Pons (tissue), 1 donor: Measurements from ENCODE around the gene DIO3.

Experiments
- DNase-seq: peaks from one replicate; pipeline ENCODE4 v3.0.0-alpha.2; 2016; ENCODE audit warnings: low spot score

Gene DIO3

GRCh38 chr14:101583006-101583714, 21.9 kb downstream of the DIO3 start:
- no peak for DNase-seq

GRCh38 chr14:101583715-101584054, 22.4 kb downstream of the DIO3 start:
- no peak for DNase-seq

GRCh38 chr14:101584055-101584859, 23.0 kb downstream of the DIO3 start:
- DNase-seq, result no peak

- DNase-seq, result no peak
These were observed 23.9 kb downstream of the DIO3 start for GRCh38 chr14:101585211-101585610.

- DNase-seq, result no peak
These were observed 25.5 kb downstream of the DIO3 start for GRCh38 chr14:101586531-101587430.

DNA sequence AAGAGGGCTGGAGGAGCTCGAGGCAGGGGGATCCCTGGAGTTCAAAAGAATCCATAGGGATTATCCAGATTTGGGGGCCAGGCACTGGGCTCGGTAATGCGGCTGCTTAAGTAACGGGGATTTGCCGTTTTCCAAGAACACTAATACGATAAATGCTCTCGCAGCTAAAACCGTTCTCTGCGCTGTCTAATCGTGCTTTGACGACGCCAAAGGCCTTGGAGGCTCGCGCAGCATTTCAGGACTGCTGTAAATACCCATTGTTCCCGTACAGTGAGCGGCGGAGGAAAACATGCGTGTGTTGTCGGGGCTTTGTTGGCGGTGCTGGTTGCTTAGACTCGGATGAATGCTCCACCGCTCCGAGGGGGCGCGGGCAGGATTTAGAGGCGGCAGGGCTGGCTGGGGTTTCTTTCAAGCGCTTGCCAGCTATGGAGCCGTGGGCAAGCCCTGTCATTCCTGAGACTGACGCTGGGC, 26.2 kb downstream of the DIO3 start:
- no peak for DNase-seq

GRCh38 chr14:101588286-101588975, 27.1 kb downstream of the DIO3 start:
- no peak for DNase-seq

DNA sequence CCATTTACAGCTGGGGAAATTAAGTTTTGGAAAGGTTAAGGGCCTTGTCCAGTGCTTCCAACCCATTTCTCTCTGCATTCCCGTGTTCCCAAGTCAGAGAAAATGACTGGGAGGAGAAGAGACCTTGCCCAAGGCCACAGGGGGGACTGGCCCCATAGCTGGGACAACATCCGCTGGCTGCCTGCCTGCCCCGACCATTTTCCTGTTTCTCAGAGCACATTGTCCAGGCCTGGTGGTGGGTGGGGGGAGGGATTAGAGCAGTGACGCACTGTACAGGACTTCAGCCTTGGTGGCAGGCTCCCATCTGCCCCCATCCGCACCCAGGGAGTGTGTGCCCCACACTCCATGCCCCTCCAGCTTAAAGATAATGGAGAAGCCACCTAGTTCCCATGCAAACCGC, 27.7 kb downstream of the DIO3 start:
- no peak for DNase-seq

GRCh38 chr14:101589486-101590015, 28.3 kb downstream of the DIO3 start:
- DNase-seq, result no peak

GRCh38 chr14:101590062-101590461, 28.8 kb downstream of the DIO3 start:
- DNase-seq, result no peak

DNA sequence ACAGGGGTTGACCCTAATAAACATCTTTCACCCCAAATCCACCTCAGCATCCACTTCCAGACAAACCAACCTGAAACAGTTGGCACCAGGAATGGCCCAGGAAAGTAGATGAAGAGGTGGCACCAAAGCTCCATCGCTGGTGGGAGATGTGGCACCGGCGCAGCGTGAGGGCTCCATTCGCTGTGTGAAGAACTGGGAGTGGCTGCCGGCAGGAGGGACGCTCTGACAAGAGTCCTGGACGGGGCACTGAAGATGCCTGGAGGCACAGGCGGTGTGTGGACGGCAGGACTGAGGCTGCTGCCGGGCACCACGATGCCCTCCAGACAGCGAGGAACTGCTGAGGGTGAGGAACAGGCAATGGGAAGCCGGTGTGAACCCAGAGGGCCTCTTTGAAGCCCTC, 29.3 kb downstream of the DIO3 start:
- no peak for DNase-seq

GRCh38 chr14:101591121-101591520, 29.8 kb downstream of the DIO3 start:
- no peak for DNase-seq

GRCh38 chr14:101591582-101591981, 30.3 kb downstream of the DIO3 start:
- DNase-seq, result no peak

DNA sequence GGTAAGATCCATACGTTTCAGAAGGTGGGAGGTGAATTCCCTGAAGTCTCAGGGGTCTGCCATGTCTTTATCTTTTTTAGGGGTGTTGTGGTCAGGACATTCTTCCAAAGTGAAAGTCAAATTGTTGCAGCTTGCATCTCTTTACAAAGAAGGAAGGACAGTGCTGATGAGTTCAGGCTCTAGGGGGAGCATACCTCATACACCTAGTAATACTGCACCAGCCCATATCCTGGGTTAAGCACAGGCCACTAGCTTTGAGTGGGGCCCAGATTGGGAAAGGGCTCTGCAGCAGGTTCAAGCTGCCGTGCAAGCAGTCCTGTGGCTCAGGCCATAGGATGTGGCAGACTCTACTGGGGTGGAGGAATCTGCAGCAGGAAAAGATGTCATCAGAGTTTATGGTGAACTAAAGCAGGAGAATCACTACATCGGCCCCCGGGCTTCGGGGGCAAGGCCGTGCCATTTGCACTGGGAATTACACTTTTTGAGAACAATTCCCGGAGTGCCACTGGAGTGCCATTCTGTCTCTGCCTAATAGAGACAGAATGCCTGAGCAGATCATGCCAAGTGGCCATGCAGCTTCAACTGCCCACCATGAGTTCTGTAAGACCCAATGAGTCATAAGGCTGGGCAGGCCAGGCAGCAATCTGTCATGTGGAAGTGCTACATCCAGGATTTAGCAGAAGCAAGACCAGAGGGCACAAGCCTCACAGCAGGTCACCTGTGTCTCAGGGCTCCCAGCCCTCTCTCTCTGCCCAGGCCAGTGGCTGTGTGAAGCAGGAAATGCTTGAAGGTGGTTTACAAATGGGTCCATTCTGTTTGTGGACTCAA, 32.3 kb downstream of the DIO3 start:
- no peak for DNase-seq

GRCh38 chr14:101594511-101595148, 33.3 kb downstream of the DIO3 start:
- no peak for DNase-seq

- DNase-seq, result no peak
These were observed 34.1 kb downstream of the DIO3 start for GRCh38 chr14:101595349-101595748.

- no peak for DNase-seq
These were observed 34.8 kb downstream of the DIO3 start for GRCh38 chr14:101595887-101596721.

DNA sequence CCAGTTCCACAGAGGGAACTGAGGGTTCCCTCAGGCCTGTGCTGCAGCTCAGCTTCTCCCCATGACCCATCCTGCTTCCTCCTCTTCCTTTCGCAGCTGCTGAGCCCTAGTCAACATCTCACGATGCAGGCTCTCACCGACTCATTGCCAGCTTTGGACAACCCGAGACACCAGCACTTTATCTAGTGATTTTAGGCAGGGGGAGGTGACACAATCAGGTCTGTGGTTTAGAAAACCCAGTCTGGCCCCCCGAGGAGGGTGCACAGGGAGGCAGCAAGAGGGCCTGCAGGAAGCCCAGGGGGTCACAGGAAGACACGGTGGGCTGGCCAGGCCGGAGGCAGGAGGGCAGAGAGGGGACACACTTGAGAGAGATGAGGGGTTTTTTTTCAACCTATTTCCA, 35.4 kb downstream of the DIO3 start:
- no peak for DNase-seq

DNA sequence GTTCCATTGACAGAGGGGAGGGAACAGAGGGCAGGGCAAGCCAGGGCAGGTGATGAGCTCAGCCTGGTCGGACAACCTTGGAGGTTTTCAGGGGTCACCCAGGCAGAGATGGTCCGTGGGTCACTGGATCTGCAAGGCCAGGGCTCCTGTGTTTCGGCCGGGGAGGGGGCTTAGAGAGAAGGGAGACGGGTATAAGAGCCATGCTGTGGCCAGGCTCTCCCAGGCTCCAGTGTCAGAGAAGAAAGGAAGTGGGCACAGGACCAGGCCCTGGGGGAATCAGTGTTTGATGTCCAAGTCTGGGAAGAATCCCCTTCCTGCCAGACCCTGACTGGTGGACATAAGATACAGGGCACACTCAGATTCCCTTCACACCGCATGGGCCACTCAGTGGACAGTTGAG, 36.9 kb downstream of the DIO3 start:
- DNase-seq, result no peak
